Measurements from ENCODE around the gene DNAJC9.

The DNAJC9 gene

DNA sequence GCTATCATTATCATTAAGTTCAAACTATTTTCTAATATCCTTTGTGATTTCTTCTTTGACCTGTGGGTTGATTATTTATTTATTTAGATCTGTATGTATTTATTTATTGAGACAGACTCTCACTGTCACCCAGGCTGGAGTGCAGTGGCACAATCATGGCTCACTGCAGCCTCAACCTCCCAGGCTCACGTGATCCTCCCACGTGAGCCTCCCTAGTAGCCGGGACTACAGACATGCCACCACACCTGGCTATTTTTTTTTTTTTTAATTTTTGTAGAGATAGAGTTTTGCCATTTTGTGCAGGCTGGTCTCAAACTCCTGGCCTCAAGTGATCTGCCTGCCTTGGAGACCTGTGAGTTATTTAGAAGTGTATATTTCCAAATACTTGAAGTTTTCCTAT lies 34.0 kb upstream of the DNAJC9 start:
- Histone ChIP-seq H3K79me2 (ENCODE audit: insufficient read depth, low read depth) (no peaks in the 10 kb centered on the region), H3K27me3 (ENCODE audit: insufficient read depth, low read depth) (no peaks in the 10 kb centered on the region), H4K20me1 (ENCODE audit: insufficient read depth) (no peaks in the 10 kb centered on the region), H3K4me3 (IDR thresholded peaks at IDR 0.05; ENCODE audit: insufficient read depth, low read depth, low read length) (no peak overlapping the region), H3K36me3 (ENCODE audit: insufficient read depth) (no peaks in the 10 kb centered on the region), H3K9ac (no peak overlapping the region), H3K27ac (no peak overlapping the region), H2AFZ (ENCODE audit: low read depth) (no peak overlapping the region), H3K4me2 (no peak overlapping the region), H3K4me1 (ENCODE audit: low read depth, poor library complexity, severe bottlenecking) (no peaks in the 10 kb centered on the region)
- TF ChIP-seq, protein P1, sequence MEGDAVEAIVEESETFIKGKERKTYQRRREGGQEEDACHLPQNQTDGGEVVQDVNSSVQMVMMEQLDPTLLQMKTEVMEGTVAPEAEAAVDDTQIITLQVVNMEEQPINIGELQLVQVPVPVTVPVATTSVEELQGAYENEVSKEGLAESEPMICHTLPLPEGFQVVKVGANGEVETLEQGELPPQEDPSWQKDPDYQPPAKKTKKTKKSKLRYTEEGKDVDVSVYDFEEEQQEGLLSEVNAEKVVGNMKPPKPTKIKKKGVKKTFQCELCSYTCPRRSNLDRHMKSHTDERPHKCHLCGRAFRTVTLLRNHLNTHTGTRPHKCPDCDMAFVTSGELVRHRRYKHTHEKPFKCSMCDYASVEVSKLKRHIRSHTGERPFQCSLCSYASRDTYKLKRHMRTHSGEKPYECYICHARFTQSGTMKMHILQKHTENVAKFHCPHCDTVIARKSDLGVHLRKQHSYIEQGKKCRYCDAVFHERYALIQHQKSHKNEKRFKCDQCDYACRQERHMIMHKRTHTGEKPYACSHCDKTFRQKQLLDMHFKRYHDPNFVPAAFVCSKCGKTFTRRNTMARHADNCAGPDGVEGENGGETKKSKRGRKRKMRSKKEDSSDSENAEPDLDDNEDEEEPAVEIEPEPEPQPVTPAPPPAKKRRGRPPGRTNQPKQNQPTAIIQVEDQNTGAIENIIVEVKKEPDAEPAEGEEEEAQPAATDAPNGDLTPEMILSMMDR (conservative IDR thresholded peaks at IDR 0.05; ENCODE audit: low read depth, low read length), result no peak

DNA sequence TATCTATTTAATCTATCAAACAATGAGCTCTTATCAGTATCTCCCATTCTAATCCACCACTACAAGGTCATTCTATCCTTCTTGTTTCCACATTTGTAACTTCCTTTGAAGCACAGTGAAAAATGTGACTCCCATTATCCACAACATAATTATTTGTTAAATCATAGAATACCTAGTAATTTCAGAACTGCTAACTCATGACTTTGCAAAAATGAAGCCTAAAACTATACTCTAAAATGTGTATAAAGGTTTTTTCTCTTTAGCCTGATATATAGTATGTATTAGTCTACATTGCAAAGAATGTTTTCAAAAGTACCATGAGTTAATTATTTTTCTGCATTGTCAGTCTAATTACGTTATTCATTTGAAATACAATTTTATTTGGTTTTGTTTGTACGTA lies 17.4 kb upstream of the DNAJC9 start:
- no peak overlapping the region for H3K4me2 ChIP-seq
- H3K27ac ChIP-seq, result no peak overlapping the region
- H4K20me1 ChIP-seq (ENCODE audit: insufficient read depth), result no peaks in the 10 kb centered on the region

DNA sequence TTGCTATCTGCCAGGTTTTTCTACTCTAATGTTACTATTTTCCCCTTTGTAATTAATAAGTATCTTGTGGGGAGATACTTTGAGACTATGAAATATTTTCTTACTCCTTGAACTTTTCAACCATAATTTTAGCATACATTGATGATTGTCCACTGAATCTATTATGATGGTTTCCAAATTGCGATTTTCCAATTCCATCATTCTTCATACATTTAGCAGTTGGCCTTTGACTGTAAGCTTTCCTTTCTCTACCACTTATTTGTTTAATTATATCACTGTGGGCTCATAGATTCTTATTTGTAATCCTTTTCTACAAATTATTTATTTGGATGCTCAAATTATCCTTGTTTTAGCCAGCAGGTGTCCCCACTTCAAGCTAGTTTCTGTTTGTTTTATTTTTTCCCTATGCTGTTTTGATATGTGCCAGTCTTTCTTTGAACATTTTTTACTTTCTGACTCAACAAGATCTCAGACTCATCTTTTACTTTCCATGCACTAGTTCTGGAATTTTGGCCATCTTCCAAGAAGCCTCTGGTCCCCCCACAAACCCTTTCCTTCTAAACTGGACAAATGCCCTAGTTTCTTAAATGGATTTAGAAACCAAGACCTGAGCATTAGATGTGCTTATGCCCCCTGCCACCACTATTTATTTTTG lies 16.8 kb upstream of the DNAJC9 start:
- Histone ChIP-seq H3K4me3 (IDR thresholded peaks at IDR 0.05; ENCODE audit: insufficient read depth, low read depth, low read length) (no peak overlapping the region), H2AFZ (ENCODE audit: low read depth) (no peak overlapping the region), H3K4me2 (no peak overlapping the region), H3K27me3 (ENCODE audit: insufficient read depth, low read depth) (no peaks in the 10 kb centered on the region), H3K4me1 (ENCODE audit: low read depth, poor library complexity, severe bottlenecking) (no peaks in the 10 kb centered on the region), H4K20me1 (ENCODE audit: insufficient read depth) (no peaks in the 10 kb centered on the region), H3K79me2 (ENCODE audit: insufficient read depth, low read depth) (no peaks in the 10 kb centered on the region), H3K27ac (no peak overlapping the region), H3K9ac (no peak overlapping the region), H3K36me3 (ENCODE audit: insufficient read depth) (no peaks in the 10 kb centered on the region)
- TF ChIP-seq, protein P1 (conservative IDR thresholded peaks at IDR 0.05; ENCODE audit: low read depth, low read length), result peak; percentile 73

More for the DNA sequence above, 17.4 kb upstream of the DNAJC9 start:
- Histone ChIP-seq H3K4me1 (ENCODE audit: low read depth, poor library complexity, severe bottlenecking) (no peaks in the 10 kb centered on the region), H3K79me2 (ENCODE audit: insufficient read depth, low read depth) (no peaks in the 10 kb centered on the region), H2AFZ (ENCODE audit: low read depth) (no peak overlapping the region), H3K4me3 (IDR thresholded peaks at IDR 0.05; ENCODE audit: insufficient read depth, low read depth, low read length) (no peak overlapping the region), H3K27me3 (ENCODE audit: insufficient read depth, low read depth) (no peaks in the 10 kb centered on the region), H3K9ac (no peak overlapping the region), H3K36me3 (ENCODE audit: insufficient read depth) (no peaks in the 10 kb centered on the region)
- TF ChIP-seq, protein P1 (conservative IDR thresholded peaks at IDR 0.05; ENCODE audit: low read depth, low read length), result no peak

DNA sequence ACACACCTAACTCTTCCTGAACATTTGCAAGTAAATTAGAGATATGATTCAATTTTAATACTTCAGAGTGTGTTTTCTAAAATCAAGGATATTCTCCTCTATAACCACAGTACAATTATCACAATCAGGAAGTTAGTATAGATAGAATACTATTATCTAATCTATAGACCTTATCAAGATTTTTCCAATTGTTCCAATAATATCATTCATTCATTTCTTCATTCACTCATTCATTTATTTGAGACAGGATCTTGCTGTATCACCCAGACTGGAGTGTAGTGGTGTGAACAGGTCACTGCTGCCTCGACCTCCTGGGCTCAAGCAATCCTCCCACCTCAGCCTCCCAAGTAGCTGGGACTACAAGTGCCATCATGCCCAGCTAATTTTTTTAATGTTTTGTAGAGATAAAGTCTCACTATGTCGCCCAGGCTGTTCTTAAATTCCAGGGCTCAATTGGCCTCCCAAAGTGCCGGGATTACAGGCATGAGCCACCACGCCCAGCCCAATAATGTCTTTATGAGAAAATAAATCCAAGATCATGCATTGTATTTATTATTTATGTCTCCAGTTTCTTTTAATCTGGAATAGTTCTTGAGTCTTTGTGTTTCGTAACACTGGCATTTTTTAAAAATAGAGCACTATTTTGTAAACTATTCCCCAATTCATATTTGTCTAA lies 16.0 kb upstream of the DNAJC9 start:
- H3K36me3 ChIP-seq (ENCODE audit: insufficient read depth), result no peaks in the 10 kb centered on the region
- no peaks in the 10 kb centered on the region for H4K20me1 ChIP-seq (ENCODE audit: insufficient read depth)
- no peak overlapping the region for H3K9ac ChIP-seq
- H3K27ac ChIP-seq, result no peak overlapping the region
- no peak overlapping the region for H3K4me2 ChIP-seq
- H3K27me3 ChIP-seq (ENCODE audit: insufficient read depth, low read depth), result no peaks in the 10 kb centered on the region
- TF ChIP-seq, protein P1 (conservative IDR thresholded peaks at IDR 0.05; ENCODE audit: low read depth, low read length), result no peak
- no peak overlapping the region for H3K4me3 ChIP-seq (IDR thresholded peaks at IDR 0.05; ENCODE audit: insufficient read depth, low read depth, low read length)
- H2AFZ ChIP-seq (ENCODE audit: low read depth), result no peak overlapping the region
- no peaks in the 10 kb centered on the region for H3K79me2 ChIP-seq (ENCODE audit: insufficient read depth, low read depth)
- H3K4me1 ChIP-seq (ENCODE audit: low read depth, poor library complexity, severe bottlenecking), result no peaks in the 10 kb centered on the region

Data from KMS-11 (cell line).